ENCODE data around the gene RELL1. TPM values are rescaled to one million over a fixed set of nuclear protein-coding genes. Genes with fewer than 3 reads are reported as not detected.
A peak's percentile ranks its signal among the peaks of the same experiment; 100 is the strongest.

Gene RELL1
- total and polyA plus RNA-seq, 8 donors: 1.3 to 113 (median 15.8) TPM

- WGBS, 5 donors: 20 to 49% (median 37%) methylated on average over 7 of the region's 7 CpGs
- no peak for TF ChIP-seq EP300 (IDR thresholded peaks at IDR 0.05)
- TF ChIP-seq CTCF (IDR thresholded peaks at IDR 0.05): no peak
- TF ChIP-seq POLR2A (IDR thresholded peaks at IDR 0.05): no peak
- TF ChIP-seq POLR2AphosphoS5 (IDR thresholded peaks at IDR 0.05): peak in 1 of 3 donors; percentile 50
- Histone ChIP-seq H3K36me3 (peaks cover 0 to under 1% (median 0%) of the 10 kb centered on the region in 4 donors), H3K4me3 (no peak overlapping the region), H3K27me3 (no peaks in the 10 kb centered on the region), H3K9me3 (no peaks in the 10 kb centered on the region), H3K4me1 (peaks cover 0 to 7% (median 0%) of the 10 kb centered on the region in 4 donors), H3K27ac (no peak overlapping the region)
- intact Hi-C loops (cut with DNase I; ENCODE audit: low total_unique reads): loop anchor here (10.0 kb wide), 1 partner anchor 114 kb away; a partner anchor contains a TSS
- peak; percentile 44 to 75 for DNase-seq
These were observed 117.7 kb downstream of the RELL1 start for GRCh38 chr4:37568489-37568888.

GRCh38 chr4:37567836-37568235, 118.3 kb downstream of the RELL1 start:
- intact Hi-C loops (cut with DNase I; ENCODE audit: low total_unique reads): loop anchor here (10.0 kb wide), 1 partner anchor 113 kb away; a partner anchor contains a TSS

GRCh38 chr4:37562592-37562991, 123.6 kb downstream of the RELL1 start:
- Histone ChIP-seq H3K4me3 (no peak overlapping the region), H3K4me1 (peaks cover 0 to 6% (median 0%) of the 10 kb centered on the region in 4 donors), H3K27me3 (no peaks in the 10 kb centered on the region), H3K9me3 (no peaks in the 10 kb centered on the region), H3K36me3 (peaks cover 0 to 6% (median 2%) of the 10 kb centered on the region in 4 donors), H3K27ac (no peak overlapping the region)
- 80 to 96% (median 91%) methylated on average over 4 of the region's 4 CpGs for WGBS, 5 donors
- TF ChIP-seq POLR2A (IDR thresholded peaks at IDR 0.05) (no peak), CTCF (IDR thresholded peaks at IDR 0.05) (no peak), EP300 (IDR thresholded peaks at IDR 0.05) (no peak), POLR2AphosphoS5 (IDR thresholded peaks at IDR 0.05) (no peak)
- intact Hi-C loops (cut with DNase I; ENCODE audit: low total_unique reads): loop anchor here (10.0 kb wide), 1 partner anchor 108 kb away; a partner anchor contains a TSS
- no peak for DNase-seq

More at GRCh38 chr4:37567836-37568235, 118.3 kb downstream of the RELL1 start:
- Histone ChIP-seq H3K27me3 (no peaks in the 10 kb centered on the region), H3K9me3 (no peaks in the 10 kb centered on the region), H3K4me3 (no peak overlapping the region), H3K4me1 (peaks cover 0 to 7% (median 0%) of the 10 kb centered on the region in 4 donors), H3K36me3 (peaks cover 0 to 3% (median 0%) of the 10 kb centered on the region in 4 donors), H3K27ac (peak overlapping the region in 1 of 5 donors; percentile 35)
- TF ChIP-seq POLR2A (IDR thresholded peaks at IDR 0.05): no peak
- TF ChIP-seq EP300 (IDR thresholded peaks at IDR 0.05): no peak
- TF ChIP-seq CTCF (IDR thresholded peaks at IDR 0.05): no peak
- no peak for TF ChIP-seq POLR2AphosphoS5 (IDR thresholded peaks at IDR 0.05)
- 76 to 82% (median 81%) methylated on average over 2 of the region's 2 CpGs for WGBS, 5 donors
- DNase-seq: peak in 1 of 2 donors; percentile 18

- intact Hi-C loops (cut with DNase I; ENCODE audit: low total_unique reads): loop anchor here (10.0 kb wide), 1 partner anchor 107 kb away; a partner anchor contains a TSS
- TF ChIP-seq POLR2AphosphoS5 (IDR thresholded peaks at IDR 0.05) (no peak), CTCF (IDR thresholded peaks at IDR 0.05) (no peak), EP300 (IDR thresholded peaks at IDR 0.05) (no peak), POLR2A (IDR thresholded peaks at IDR 0.05) (no peak)
These were observed 124.4 kb downstream of the RELL1 start for GRCh38 chr4:37561803-37562207.

More at GRCh38 chr4:37561803-37562207, 124.4 kb downstream of the RELL1 start:
- Histone ChIP-seq H3K4me1 (peaks cover 0 to 6% (median 0%) of the 10 kb centered on the region in 4 donors), H3K27me3 (no peaks in the 10 kb centered on the region), H3K36me3 (peaks cover 0 to 6% (median 2%) of the 10 kb centered on the region in 4 donors), H3K9me3 (no peaks in the 10 kb centered on the region), H3K27ac (no peak overlapping the region), H3K4me3 (no peak overlapping the region)
- WGBS, 5 donors: 17 to 39% (median 26%) methylated on average over 1 of the region's 1 CpG
- peak in 1 of 2 donors; percentile 34 for DNase-seq

All from stomach (tissue), 9 donors.